LNCaP clone FGC (cell line): ENCODE measurements around the gene SMTNL2.

ENCODE experiments used
- DNase-seq: peaks from one replicate; pipeline ENCODE4 v3.0.0-alpha.2; 2011; ENCODE audit warnings: low read depth
- H3K4me3 ChIP-seq: 2 replicates; pipeline ENCODE4 v1.5.1; 2011; ENCODE audit warnings: mild to moderate bottlenecking, low read depth, low read length, control low read depth
- TF ChIP-seq, protein P1 (sequence below): IDR thresholded peaks from 2 replicates; pipeline ENCODE4 v1.5.1; 2012; ENCODE audit warnings: mild to moderate bottlenecking; ENCODE audit not compliant: control insufficient read depth, insufficient read depth; ENCODE audit errors: extremely low read depth

Gene SMTNL2

GRCh38 chr17:4557626-4558346 is 26.5 kb upstream of the SMTNL2 start:
- TF ChIP-seq, protein P1, sequence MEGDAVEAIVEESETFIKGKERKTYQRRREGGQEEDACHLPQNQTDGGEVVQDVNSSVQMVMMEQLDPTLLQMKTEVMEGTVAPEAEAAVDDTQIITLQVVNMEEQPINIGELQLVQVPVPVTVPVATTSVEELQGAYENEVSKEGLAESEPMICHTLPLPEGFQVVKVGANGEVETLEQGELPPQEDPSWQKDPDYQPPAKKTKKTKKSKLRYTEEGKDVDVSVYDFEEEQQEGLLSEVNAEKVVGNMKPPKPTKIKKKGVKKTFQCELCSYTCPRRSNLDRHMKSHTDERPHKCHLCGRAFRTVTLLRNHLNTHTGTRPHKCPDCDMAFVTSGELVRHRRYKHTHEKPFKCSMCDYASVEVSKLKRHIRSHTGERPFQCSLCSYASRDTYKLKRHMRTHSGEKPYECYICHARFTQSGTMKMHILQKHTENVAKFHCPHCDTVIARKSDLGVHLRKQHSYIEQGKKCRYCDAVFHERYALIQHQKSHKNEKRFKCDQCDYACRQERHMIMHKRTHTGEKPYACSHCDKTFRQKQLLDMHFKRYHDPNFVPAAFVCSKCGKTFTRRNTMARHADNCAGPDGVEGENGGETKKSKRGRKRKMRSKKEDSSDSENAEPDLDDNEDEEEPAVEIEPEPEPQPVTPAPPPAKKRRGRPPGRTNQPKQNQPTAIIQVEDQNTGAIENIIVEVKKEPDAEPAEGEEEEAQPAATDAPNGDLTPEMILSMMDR, result no peak
- no peak overlapping the region for H3K4me3 ChIP-seq
- DNase-seq, result no peak

GRCh38 chr17:4558347-4558971 is 25.9 kb upstream of the SMTNL2 start:
- no peak for DNase-seq
- H3K4me3 ChIP-seq, result no peak overlapping the region
- TF ChIP-seq, protein P1, result no peak

GRCh38 chr17:4559139-4559791 is 25.1 kb upstream of the SMTNL2 start:
- no peak overlapping the region for H3K4me3 ChIP-seq
- TF ChIP-seq, protein P1, result no peak
- no peak for DNase-seq

DNA sequence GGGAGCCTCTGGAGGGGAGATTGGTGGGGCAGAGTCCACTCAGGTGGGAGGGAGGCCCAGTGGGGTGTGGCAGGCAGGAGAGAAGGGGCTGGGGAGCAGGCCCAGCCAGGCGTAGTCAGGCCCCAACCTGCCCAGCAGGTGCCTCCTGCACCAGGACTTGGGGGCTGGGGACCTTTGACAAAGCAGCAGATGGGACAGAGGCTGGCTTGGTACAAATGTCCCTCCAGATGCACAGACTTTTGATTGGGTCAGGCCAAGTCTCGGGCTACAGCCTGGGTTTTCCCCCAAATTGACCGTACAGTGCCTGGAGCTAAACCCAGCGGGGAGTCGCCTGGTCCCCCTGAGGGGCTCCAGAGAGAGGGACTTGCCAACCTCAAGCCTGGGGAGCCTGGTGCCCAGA is 24.4 kb upstream of the SMTNL2 start:
- TF ChIP-seq, protein P1, result no peak
- no peak for DNase-seq
- H3K4me3 ChIP-seq, result no peak overlapping the region

- TF ChIP-seq, protein P1, result no peak
- no peak for DNase-seq
- H3K4me3 ChIP-seq, result no peak within 1 kb of the TSS
Measured at GRCh38 chr17:4560421-4560820, 23.9 kb upstream of the SMTNL2 start, which contains the start of gene GGT6. Gene GGT6, minus strand, starts transcription at chr17:4560577. Its CDS starts 56 bp downstream, at chr17:4560521.

- DNase-seq, result no peak
- TF ChIP-seq, protein P1, result no peak
Measured at GRCh38 chr17:4560837-4561256, 23.5 kb upstream of the SMTNL2 start.

More at GRCh38 chr17:4560837-4561256, 23.5 kb upstream of the SMTNL2 start:
- no peak overlapping the region for H3K4me3 ChIP-seq
